Occipital lobe (tissue), 2 donors: ENCODE results near the gene CABP4. TPM values are rescaled to one million over a fixed set of nuclear protein-coding genes. Genes with fewer than 3 reads are reported as not detected.

ENCODE experiments used
- DNase-seq: peaks from one replicate; lab custom pipeline; 2025; lab: John Stamatoyannopoulos, UW
- total RNA-seq: library from RNA; depleted of rRNA; stranded (reverse); fragments of >200 nt; gene quantifications from one replicate; pipeline ENCODE4 v1.2.3, GENCODE V29; 2014

CABP4 gene
- total RNA-seq, 1 donor from 2014 or later, result not detected

DNA sequence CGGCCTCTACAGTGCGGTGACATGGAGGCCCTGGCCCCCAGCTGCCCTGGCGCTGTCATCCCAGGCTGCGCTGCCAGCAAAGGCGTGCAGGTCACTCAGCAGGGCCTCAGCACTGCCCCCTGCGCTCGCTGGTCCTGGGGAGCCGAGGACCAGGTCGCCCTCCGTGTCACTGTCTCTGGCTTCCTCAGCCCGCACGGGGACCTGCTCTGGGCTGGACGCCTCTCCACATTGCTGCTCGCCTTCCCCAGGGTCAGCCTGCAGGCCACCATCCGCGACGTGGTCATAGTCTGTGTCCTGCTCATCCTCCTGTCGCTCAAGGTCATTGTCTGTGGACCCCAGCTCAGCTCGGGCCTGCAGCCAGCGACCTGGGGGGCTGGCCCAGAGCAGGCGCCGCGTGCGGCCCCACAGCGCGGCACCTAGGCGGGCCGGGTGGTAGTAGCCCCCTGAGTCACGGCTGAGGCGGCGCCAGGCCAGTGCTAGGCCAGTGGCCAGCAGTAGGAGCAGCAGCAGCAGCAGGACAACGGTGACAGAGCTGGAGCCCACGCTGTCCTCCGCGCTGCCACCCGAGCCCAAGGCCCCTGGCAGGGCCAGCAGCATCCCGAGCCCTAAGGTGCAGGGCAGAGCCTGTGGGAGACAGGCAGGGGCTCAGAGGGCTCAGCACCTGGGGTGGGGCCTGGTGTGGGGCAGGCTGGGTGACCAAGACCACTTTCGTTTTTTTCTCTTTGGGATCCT, 19.3 kb upstream of the CABP4 start:
- no peak for DNase-seq

DNA sequence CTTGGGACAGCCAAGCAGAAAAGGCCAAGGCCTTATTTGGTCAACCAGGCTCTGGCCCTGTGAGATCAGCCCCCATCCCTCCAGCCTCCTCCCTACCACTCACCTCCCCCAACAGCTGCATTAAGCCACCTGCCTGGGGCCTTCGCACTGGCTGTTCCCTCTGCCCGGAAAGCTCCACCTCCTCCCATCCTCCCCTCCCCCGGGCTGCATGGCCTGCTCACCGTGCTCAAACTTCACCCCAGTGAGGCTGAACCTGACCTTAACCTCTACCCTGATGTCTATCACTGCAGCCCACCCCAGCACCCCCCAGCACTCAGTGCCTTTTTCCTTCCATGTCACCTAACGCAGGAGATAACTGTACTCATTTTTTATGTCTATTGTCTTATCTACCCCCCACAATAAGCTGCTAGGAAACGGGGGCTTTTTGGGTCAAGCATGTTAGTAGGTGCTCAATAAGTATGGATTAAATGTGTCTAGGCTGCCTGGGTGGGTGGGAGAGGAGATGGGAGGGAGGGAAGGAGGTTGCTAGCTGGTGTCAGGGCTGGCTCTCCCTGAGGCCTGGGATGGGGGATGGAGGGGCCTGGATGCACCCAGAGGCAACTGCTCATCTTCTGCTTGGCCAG, 18.6 kb upstream of the CABP4 start:
- no peak for DNase-seq

DNA sequence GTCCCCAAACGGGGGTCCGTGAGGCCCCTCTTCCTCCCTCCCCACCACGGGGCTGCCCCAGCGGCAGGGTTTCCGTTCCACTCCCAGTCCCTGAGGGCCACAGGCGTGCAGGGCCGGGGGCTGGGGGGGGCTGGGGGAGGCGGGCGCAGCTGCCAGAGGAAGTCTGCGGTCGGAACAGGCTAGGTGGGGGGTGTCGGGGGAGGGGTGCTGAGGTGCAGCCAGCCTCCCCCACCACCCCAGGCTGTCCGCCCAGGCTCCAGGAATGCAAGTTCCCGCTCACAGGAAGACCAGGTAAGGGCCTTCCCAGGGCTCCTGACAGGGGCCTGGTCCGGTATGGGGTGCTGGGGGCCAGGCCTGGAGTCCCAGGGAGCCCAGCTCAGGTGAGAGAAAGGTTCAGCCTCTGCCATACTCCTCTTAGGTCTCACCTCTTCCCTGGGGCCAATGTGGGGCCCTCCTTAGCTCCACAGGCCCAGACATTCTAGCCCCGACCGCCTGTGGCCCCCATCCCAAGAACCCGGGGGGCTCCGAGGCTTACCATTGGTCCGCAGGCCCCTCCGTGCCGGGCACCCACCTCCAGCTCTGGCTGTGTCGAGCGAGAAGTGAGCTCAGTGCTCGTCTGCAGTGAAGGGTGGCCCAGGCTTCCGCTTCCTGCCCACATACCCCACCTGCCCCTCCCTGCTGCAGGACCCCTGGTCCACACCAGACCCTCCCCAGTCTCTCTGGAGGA, 17.9 kb upstream of the CABP4 start, which contains the start of gene PTPRCAP:
Gene PTPRCAP (minus strand): TSS at position 601 of the 727 bp plus-strand sequence. CDS start 63 bp downstream, at position 538.
- DNase-seq, result no peak

DNA sequence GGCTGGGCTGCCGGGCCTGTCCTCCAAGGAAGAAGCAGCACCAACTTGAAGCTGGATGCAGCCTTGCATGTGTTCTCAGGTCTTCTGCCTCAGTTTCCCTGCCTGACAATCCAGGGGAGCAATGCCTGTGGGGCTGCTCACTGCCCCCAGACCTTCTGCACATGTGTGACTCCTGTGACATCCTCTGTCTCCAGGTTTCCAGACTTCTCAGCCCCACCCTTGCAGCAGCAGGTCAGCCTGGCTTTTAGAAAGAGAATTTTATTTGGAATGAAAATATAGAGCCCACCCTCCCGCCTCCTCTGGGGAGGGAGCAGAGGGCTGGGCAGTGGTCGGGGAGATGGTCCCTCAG, 17.4 kb upstream of the CABP4 start:
- no peak for DNase-seq

DNA sequence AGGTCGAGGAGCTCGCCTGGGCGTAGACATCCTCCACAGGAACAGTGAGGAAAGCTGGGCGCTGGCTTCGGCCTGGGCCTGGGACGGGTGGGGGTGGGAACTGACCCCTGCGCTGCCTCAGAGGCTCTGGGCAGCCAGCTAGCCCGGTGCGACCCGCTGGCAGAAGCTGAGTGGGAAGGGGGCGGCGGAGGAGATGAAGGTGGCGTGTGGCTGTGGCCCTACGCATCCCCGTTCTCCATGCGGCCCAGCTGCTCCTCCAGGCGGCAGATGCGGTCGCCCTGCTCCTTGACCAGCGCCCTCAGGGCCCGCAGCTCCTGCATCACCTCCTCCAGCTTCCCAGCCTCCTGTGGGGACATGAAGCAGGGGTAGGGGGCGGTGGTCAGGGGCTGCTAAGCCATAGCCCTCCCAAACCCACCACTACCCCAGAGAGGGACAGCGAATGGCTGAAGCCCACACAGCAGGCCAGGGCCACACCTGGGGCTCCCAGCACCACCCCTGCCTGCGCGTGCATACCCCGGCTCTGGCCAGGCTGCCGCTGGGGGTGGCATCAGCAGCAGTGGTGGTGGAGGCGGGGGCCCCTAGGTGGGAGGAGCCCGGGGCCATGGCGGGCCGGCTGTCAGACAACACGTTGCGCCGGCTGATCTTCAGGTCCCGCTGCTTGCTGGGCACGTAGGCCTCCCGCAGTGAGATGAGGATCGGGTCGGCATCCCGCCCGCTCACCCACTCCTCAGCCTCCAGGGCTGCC, 16.8 kb upstream of the CABP4 start:
- no peak for DNase-seq

DNA sequence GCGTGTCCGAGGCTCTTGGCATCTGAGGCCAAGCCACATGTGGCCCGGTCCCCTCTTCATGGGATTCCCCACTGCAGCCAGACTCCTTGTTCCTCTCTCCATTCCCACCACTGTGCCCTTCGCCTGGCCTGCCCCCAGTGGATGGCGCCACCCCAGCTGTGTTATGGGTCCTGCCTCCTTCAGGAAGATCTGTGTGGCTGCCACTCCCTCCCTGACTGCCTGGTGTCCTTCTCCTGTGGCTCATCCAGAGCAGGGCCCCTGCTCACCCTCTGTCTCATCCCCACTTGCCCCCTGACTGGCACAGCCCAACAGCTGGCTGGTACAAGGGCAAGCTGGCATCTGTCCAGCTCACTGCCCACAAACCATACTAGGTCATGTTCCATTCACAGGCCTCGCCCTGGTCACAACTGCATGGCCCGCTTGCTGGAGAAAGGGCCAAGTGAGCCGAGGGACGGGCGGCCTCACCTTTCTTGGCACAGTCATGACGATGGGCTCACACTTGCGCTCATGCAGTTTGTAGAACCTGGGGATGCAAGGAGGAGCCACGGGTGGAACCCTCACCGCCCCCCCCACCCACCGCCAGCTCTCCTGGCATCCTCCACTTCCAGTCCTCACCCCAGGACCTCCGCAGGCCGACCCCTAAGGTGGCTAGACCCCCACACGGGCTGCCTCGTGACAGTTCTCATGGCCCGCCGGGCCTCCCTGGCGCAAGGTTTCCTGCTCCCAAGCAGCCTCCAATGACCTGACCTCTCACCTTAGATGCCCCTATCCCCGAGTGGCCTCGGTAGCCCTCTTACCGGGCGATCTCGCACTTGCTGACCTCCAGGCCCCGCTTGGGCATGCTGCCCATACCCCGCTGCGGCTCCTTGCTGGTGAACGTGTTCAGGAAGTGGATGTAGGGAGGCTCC, 15.6 kb upstream of the CABP4 start:
- DNase-seq, result no peak

DNA sequence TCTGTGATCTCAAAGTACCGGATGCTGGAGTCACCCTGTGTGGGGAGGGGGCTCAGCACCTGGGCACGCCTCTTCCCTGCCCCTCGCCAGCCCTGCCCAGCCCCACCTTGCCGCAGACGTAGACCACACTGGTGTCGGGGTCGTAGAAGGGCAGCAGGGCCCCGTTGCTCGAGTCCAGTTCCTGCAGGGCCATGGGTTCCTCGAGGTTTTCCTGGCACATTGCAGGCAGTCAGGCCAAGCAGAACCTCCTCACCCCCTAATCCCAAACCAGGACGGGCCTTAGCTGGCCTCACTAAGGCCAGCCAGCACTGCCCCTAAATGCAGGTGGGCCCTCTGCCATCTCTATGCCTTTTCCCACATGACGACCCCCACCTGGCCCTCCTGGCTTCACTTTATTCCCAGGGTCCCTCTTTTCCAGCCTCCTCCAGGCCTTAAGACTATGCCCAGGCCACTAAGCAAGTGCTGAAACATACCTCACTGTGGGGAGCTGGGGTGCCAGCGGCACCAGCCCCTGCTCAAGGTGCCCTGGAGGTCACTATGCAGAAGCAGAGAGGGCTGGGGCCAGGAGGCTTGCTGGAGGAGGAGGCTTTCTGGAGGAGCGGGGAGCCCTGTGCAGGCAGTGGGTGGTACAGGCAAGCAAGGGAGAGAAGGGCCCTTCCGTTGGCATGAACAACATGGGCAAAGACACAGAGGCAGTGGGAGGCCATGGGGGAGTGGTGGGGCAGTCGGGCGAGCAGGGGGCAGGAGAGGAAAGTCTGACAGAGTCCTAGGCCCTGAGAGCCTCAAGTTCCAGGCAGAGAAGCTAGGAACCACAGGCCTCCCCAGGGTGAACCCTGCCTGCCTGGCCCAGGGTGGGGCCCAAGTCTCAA, 14.7 kb upstream of the CABP4 start:
- DNase-seq, result no peak

DNA sequence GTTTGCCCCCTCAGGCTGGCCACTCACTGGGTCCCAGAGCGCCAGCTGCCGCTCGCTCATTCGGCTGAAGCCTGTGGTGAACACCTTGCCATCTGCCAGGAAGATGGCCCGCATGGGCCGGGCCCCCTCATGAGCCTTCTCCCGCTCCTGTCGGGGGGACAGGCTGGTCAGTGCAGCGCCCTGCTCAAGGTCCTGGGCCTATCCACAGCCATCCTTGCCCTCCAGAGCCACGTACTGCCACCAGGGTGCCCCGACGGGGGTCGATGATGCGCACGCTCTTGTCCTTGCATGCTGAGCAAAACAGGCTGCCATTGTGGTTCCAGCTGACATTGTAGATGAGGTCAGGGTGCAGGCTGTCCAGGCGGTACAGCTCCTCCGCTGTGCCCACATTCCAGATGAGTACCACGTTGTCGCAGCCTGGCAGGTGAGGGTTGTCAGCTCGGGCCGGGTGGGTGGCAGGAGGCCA, 14.0 kb upstream of the CABP4 start:
- no peak for DNase-seq

DNA sequence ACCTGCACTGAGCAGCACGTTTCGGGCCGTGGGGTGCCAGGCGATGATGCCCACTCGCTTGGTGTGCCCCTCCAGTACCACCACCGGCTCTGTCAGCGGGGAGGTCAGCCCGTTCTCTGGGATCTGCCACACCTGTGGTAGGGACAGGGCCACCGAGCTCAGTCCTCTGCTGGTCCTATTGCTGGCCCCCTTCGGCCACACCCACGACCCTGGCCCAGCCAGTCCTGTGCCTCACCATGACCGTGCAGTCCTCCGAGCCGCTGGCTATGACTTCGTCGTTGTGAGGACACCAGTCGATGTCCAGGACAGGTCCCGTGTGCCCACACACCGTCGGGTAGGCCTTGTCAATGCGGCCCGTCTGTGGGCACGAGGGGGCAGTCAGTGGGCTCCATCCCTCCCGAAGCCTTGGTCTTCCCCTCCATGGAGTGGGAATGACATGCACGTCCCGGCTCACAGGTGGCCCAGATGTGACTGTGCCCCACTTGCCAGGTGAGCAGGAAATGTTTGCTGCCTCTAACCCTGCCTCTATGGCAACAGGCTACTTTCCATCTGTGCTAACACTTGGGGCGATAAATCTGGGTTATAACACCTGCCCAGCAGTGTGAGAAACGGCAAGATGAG, 13.3 kb upstream of the CABP4 start:
- DNase-seq, result no peak

DNA sequence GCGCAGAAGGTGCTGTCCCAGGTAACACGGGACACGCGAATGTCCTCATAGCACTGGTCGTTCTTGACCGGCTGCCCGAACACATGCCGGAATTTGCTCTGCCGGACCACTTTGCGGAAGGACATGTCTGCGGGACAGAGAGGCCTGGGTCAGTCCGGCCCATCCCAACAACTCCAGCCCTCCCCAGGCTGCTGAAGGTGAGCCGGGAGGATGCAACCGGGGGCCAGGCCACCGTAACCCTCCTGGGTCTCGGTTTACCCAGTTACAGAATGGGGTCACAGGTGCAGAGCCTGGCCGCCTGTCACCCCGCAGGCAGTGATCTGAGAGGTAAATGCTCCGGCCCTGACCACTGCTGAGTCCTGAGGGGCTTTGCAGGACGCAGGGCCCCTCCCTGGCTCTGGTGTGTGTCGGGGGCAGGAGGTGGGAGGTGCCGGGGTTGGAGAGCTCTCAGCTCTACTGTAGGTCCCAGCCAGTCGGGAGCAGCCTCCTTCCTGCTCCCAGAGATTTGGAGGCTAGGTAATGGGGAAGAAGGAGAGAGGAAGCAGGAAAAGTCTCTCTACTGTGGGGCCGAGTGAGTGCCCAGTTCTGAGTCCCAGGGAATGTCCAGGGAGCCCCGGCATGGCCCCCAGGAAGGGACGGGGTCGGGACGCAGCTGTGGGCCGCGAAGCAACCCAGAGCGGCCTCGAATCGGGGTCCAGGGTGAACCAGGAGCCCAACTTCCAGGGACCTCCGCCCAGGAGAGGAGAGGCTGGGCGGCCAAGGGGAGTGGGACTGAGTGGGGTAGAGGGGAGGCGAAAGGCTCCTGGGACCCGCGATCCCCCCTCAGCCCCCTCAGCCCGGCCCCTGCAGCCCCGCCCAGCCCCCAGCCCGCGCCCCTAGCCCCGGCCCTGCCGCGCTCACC, 12.4 kb upstream of the CABP4 start:
- DNase-seq, result no peak

DNA sequence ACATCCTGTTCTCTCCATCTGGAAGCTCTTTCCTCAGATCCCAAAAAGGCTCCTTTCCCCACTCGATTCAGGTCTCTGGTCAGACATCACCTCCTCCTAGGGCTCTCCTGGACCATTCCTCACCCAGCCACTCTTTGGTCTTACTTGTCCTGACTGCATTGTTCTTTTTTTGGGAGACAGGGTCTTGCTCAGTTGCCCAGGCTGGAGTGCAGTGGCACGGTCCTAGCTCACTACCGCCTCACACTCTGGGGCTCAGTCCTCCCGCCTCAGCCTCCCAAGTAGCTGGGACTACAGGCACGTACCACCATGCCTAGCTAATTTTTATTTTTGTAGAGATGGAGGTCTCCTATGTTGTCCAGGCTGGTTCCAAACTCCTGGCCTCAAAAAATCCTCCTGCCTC, 9.6 kb upstream of the CABP4 start:
- no peak for DNase-seq

DNA sequence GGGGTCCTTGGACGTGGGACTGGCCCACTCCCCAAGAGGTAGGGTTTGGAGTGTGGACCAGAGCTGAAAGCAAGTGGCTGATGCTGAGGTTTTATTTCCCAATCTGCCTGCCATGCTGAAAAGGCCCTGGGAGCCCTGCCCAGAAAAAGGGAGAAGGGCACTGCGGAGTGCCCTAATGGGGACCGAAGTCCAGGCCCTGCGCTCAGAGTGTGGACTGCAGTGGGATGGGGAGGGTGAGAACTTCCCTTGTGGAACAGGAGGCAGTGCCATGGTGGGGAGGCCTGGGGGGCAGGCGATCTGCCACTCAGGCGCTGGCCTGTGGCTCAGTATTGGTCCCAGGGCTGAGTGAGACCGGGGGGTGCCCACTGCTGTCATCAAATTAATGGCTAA, 6.9 kb upstream of the CABP4 start:
- DNase-seq, result no peak

DNA sequence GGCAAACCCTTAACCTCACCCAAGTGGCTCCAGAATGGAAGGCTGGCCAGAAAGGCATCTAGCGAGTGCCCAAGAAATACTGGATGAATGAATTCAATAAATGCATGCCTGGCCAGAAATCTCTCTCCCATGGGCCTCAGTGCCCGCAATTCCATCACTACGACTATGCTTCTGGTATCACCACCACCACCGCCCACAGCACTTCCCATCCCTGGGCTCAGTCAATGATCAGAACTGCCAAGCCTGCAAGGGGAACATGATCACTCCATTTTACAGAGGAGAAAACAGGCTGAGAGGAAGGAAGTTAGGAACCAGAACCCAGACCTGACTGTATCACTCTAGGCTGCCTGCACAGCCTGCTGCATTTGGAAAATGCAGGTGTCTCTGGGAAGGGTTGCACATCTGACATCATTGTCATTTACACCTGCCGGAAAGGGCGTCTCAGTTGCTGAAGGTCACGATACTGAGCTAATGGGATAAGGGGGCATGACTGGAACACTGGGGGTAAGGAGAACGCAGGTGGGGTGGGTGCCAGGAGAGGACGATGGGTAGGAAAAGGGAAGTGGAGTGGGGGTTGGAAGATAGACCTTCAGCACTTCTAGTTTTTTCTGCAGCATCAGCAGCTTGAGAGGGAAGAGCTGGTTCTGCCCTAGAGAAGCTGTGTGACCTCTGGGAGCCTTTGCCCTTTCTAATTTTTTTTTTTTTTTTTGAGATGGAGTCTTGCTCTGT, 5.9 kb upstream of the CABP4 start:
- DNase-seq, result no peak

DNA sequence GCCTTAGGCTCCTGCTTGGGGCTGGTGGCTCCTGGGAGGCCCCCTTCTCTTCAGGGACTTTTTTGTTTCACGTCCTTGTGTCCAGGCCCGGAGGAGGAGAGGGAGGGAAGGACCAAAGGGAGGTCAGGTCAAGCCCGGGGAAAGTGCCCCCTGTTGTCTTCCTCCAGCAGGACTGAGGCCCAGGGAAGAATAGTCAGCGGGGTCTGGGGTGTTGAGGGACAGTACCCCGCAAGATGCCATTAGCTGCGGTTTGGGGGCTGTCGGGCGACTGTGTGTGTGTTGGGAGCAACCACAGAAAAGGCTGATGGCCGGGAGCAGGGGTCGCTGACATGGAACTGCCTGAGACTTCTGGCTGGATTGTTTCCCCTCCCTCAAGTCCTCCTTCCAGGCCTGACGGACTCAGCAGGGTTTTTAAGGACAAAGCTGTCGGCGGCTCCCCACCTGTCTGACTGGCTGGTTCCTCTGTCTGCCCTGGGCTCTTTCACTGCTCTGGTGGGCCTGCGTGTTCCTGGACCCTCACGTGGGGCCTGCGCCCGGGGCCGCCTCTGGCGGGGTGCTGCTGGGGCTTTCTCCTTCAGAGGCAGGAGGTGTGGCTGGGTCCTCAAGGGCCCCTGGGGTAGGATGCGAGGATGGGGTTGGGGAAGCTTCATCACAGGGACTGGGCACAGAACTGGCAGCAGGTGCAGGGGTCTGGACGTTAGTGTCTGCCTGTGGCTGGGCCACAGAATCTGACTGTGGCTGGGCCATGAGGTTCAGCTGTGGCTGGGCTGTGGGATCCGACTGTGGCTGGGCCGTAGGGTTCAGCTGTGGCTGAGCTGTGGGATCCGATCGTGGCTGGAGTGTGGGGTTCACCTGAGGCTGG, 4.1 kb upstream of the CABP4 start:
- no peak for DNase-seq

DNA sequence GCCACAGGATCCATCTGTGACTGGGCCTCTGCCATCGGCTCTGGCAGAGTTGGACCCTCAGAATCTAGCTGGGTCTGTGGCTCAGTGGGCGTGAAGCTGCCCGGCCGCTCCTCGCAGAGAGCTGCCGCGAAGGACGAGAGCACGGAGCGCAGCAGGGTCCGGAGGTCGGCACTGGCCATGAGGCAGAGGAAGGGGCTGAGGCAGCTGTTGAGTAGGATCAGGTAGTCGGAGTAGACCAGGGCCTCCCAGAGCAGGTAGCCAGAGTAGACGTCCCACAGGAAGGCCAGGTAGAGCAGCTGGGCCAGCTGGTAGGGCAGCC, 3.5 kb upstream of the CABP4 start:
- no peak for DNase-seq

DNA sequence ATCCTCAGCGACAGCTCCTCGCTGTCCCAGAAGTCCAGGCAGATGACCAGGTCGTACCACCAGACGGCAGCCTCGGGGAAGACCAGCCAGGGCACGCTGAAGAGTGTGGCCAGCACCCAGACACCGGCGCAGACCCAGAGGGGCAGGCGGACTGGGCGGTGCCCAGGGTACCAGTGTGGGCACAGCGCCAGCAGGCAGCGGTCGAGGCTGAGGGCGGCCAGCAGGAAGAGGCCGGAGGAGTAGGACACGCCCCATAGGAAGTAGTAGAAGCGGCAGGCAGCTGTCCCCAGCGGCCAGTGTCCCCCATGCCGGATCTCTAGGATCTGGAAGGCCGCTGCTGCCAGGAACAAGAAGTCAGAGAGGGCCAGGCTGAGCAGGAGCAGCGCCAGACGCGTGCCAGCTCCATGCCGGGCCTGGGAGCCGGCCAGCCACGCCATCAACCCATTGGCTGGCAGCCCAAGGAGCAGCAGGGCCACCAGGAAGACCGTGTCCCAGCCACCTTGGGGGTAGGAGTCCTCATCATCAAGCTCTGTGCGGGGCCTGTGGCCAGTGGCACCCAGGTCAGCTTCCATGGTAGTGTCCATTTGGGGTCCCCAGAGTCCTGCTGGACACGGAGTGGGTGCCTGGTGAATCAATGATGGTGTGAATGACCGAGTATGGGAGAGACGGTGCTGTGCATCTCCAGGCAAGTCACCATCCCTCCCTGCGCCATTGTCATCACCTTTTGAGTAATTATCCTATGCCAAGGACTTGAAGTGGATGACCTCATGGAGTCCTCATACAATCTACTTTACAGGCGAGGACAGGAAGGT, 2.8 kb upstream of the CABP4 start, which contains the start of gene GPR152:
Gene GPR152 (minus strand): TSS at position 589 of the 812 bp plus-strand sequence. CDS start 5 bp downstream, at position 584.
- DNase-seq, result no peak
